Stimulated activated CD4-positive, alpha-beta T cell treated with anti-CD3 and anti-CD28 coated beads, Interleukin-12 subunit alpha, Interleukin-12 subunit beta, amount 100 ng/mL, for 48 hours (primary cell): ENCODE results near the gene VPS54.
"Not testable (repeated sequence)": the region's sequence is repeated elsewhere in the genome, so short reads cannot be mapped to it uniquely, and the experiment has no call there.

Experiments used
- DNase-seq, 3 donors: peaks; one replicate each; pipeline ENCODE4 v3.0.0-alpha.2; 2020; ENCODE audit warnings: low read depth in 2 of 3, low spot score in 1 of 3

Gene VPS54

GRCh38 chr2:63874204-63875130, 144.8 kb downstream of the VPS54 start:
- DNase-seq, result no peak

- no peak for DNase-seq
Observed at GRCh38 chr2:63872571-63873328, 146.5 kb downstream of the VPS54 start.

- DNase-seq, result no peak
Observed at GRCh38 chr2:63871864-63872263, 147.4 kb downstream of the VPS54 start.

- no peak for DNase-seq
Observed at GRCh38 chr2:63870679-63871078, 148.5 kb downstream of the VPS54 start.

- no peak for DNase-seq
Observed at GRCh38 chr2:63866009-63866709, 153.1 kb downstream of the VPS54 start.

GRCh38 chr2:63865159-63865799, 153.9 kb downstream of the VPS54 start:
- no peak for DNase-seq

- DNase-seq, result no peak
Observed at GRCh38 chr2:63863707-63864106, 155.5 kb downstream of the VPS54 start.

GRCh38 chr2:63862806-63863205, 156.4 kb downstream of the VPS54 start:
- DNase-seq, result no peak

- DNase-seq, result peak in 2 of 3 donors; percentile 15 to 47
Observed at GRCh38 chr2:63861220-63861822, 157.9 kb downstream of the VPS54 start.

GRCh38 chr2:63858291-63858690, 160.9 kb downstream of the VPS54 start:
- DNase-seq, result no peak

GRCh38 chr2:63856303-63856603, 163.0 kb downstream of the VPS54 start:
- peak in 2 of 3 donors; percentile 10 to 22 for DNase-seq

GRCh38 chr2:63855418-63856302, 163.6 kb downstream of the VPS54 start:
- no peak for DNase-seq

GRCh38 chr2:63853527-63854310, 165.5 kb downstream of the VPS54 start:
- no peak for DNase-seq

- no peak for DNase-seq
Observed at GRCh38 chr2:63851691-63852311, 167.4 kb downstream of the VPS54 start.

- DNase-seq, result no peak
Observed at GRCh38 chr2:63850649-63851048, 168.6 kb downstream of the VPS54 start.

- DNase-seq, result no peak
Observed at GRCh38 chr2:63850204-63850571, 169.0 kb downstream of the VPS54 start.

- no peak for DNase-seq
Observed at GRCh38 chr2:63849381-63850203, 169.6 kb downstream of the VPS54 start.

GRCh38 chr2:63847571-63847970, 171.7 kb downstream of the VPS54 start:
- not testable (repeated sequence) for DNase-seq
